Kidney epithelial cell (primary cell): ENCODE data around the gene ARL4C. TPM values are rescaled to one million over a fixed set of nuclear protein-coding genes. Genes with fewer than 3 reads are reported as not detected.
A peak's percentile ranks its signal among the peaks of the same experiment; 100 is the strongest.

Source experiments
- DNase-seq: peaks from one replicate; pipeline ENCODE4 v3.0.0-alpha.2; 2010; ENCODE audit warnings: low read depth
- H3K27me3 ChIP-seq: 2 replicates; pipeline ENCODE4 v1.6.0; 2011; ENCODE audit warnings: low read length; ENCODE audit not compliant: control insufficient read depth, insufficient read depth
- H3K36me3 ChIP-seq: 2 replicates; pipeline ENCODE4 v1.5.1; 2011; ENCODE audit warnings: low read length; ENCODE audit not compliant: control insufficient read depth, insufficient read depth
- H3K4me3 ChIP-seq: 2 replicates; pipeline ENCODE4 v1.5.1; 2011; ENCODE audit warnings: low read depth, mild to moderate bottlenecking, control low read depth, low read length
- CTCF ChIP-seq: IDR thresholded peaks from 2 replicates; pipeline ENCODE4 v1.5.1; 2011; ENCODE audit warnings: mild to moderate bottlenecking, moderate library complexity, low read length, control low read depth, inconsistent platforms; ENCODE audit not compliant: insufficient read depth, poor library complexity, severe bottlenecking
- total RNA-seq: library from RNA; depleted of rRNA; stranded (reverse); fragments of >200 nt; gene quantifications from 2 replicates; pipeline ENCODE4 v1.2.3, GENCODE V29; 2015

ARL4C gene
- total RNA-seq, 1 donor from 2014 or later, result 115 TPM

- Histone ChIP-seq H3K4me3 (no peak overlapping the region), H3K27me3 (no peaks in the 10 kb centered on the region), H3K36me3 (no peaks in the 10 kb centered on the region)
- no peak for DNase-seq
- TF ChIP-seq CTCF, result no peak
Measured at GRCh38 chr2:234502919-234503285, 6.0 kb upstream of the ARL4C start.

- no peak overlapping the region for H3K4me3 ChIP-seq
- no peaks in the 10 kb centered on the region for H3K36me3 ChIP-seq
- no peak for TF ChIP-seq CTCF
- no peaks in the 10 kb centered on the region for H3K27me3 ChIP-seq
- DNase-seq, result peak; percentile 82
Measured at GRCh38 chr2:234502285-234502918, 5.5 kb upstream of the ARL4C start.

GRCh38 chr2:234500394-234501006, 3.6 kb upstream of the ARL4C start:
- Histone ChIP-seq H3K36me3 (peaks cover 4% of the 10 kb centered on the region), H3K4me3 (no peak overlapping the region), H3K27me3 (no peaks in the 10 kb centered on the region)
- no peak for DNase-seq
- peak; percentile 49 for TF ChIP-seq CTCF

GRCh38 chr2:234497594-234498235, 834 bp upstream of the ARL4C start:
- Histone ChIP-seq H3K36me3 (peaks cover 6% of the 10 kb centered on the region), H3K4me3 (peak overlapping the region; percentile 49), H3K27me3 (no peaks in the 10 kb centered on the region)
- DNase-seq, result no peak
- no peak for TF ChIP-seq CTCF

- DNase-seq, result no peak
- H3K4me3 ChIP-seq, result peak overlapping the region; percentile 100
- H3K27me3 ChIP-seq, result no peaks in the 10 kb centered on the region
- no peak for TF ChIP-seq CTCF
- peaks cover 6% of the 10 kb centered on the region for H3K36me3 ChIP-seq
Measured at GRCh38 chr2:234496055-234496834, 636 bp downstream of the ARL4C start.
